H9 (cell line): ENCODE data around the gene PPP2R2B. TPM values are rescaled to one million over a fixed set of nuclear protein-coding genes. Genes with fewer than 3 reads are reported as not detected.

Experiments used
- DNase-seq: peaks from one replicate; pipeline ENCODE4 v3.0.0-alpha.2; 2017
- H2AFZ ChIP-seq: one replicate; pipeline ENCODE4 v1.6.1; 2013; ENCODE audit warnings: mild to moderate bottlenecking, low read length, control low read depth, moderate library complexity
- H2AK5ac ChIP-seq: 2 replicates; pipeline ENCODE4 v1.6.1; 2013; ENCODE audit warnings: low read length, control low read depth, mixed read lengths; ENCODE audit not compliant: insufficient read length
- H2BK120ac ChIP-seq: one replicate; pipeline ENCODE4 v1.6.1; 2013; ENCODE audit warnings: low read depth, mild to moderate bottlenecking, low read length, control low read depth, inconsistent platforms; ENCODE audit not compliant: poor library complexity, severe bottlenecking
- H2BK12ac ChIP-seq: 2 replicates; pipeline ENCODE4 v1.6.1; 2013; ENCODE audit warnings: low read length, control low read depth, mixed read lengths, low read depth; ENCODE audit not compliant: insufficient read length
- H2BK15ac ChIP-seq: 2 replicates; pipeline ENCODE4 v1.6.1; 2013; ENCODE audit warnings: low read depth, low read length, control low read depth
- H2BK20ac ChIP-seq: one replicate; pipeline ENCODE4 v1.6.1; 2013; ENCODE audit warnings: low read depth, mild to moderate bottlenecking, low read length, control low read depth, inconsistent platforms; ENCODE audit not compliant: poor library complexity, severe bottlenecking
- H2BK5ac ChIP-seq: 2 replicates; pipeline ENCODE4 v1.6.1; 2013; ENCODE audit warnings: low read length, control low read depth, mixed read lengths; ENCODE audit not compliant: insufficient read length
- H3K14ac ChIP-seq: 2 replicates; pipeline ENCODE4 v1.6.1; 2013; ENCODE audit warnings: low read length, control low read depth; ENCODE audit not compliant: insufficient read depth
- H3K18ac ChIP-seq: 2 replicates; pipeline ENCODE4 v1.6.1; 2013; ENCODE audit warnings: low read depth, mild to moderate bottlenecking, mixed read lengths, low read length, control low read depth; ENCODE audit not compliant: insufficient read length
- H3K23ac ChIP-seq: 2 replicates; pipeline ENCODE4 v1.6.1; 2013; ENCODE audit warnings: low read length, control low read depth, mixed read lengths, low read depth; ENCODE audit not compliant: insufficient read length
- H3K23me2 ChIP-seq: 2 replicates; pipeline ENCODE4 v1.6.1; 2013; ENCODE audit warnings: low read depth, mild to moderate bottlenecking, mixed read lengths, low read length, control low read depth; ENCODE audit not compliant: insufficient read length, poor library complexity, severe bottlenecking
- H3K27ac ChIP-seq: 2 replicates; pipeline ENCODE4 v1.5.1; 2013; ENCODE audit warnings: low read length, control low read depth, mixed read lengths, low read depth; ENCODE audit not compliant: insufficient read length
- H3K27me3 ChIP-seq: 2 replicates; pipeline ENCODE4 v1.6.1; 2013; ENCODE audit warnings: low read length, control low read depth, inconsistent platforms; ENCODE audit not compliant: insufficient read depth
- H3K4ac ChIP-seq: 2 replicates; pipeline ENCODE4 v1.6.1; 2013; ENCODE audit warnings: low read depth, mild to moderate bottlenecking, control low read depth, inconsistent platforms, low read length, moderate library complexity
- H3K4me1 ChIP-seq: 2 replicates; pipeline ENCODE4 v1.6.1; 2013; ENCODE audit warnings: low read length, control low read depth, inconsistent platforms; ENCODE audit not compliant: insufficient read depth
- H3K4me2 ChIP-seq: 2 replicates; pipeline ENCODE4 v1.6.1; 2013; ENCODE audit warnings: low read length, control low read depth, mixed read lengths; ENCODE audit not compliant: insufficient read length, insufficient read depth
- H3K56ac ChIP-seq: 2 replicates; pipeline ENCODE4 v1.6.1; 2013; ENCODE audit warnings: low read depth, mild to moderate bottlenecking, mixed read lengths, low read length, control low read depth; ENCODE audit not compliant: insufficient read length
- H3K79me1 ChIP-seq: 2 replicates; pipeline ENCODE4 v1.6.1; 2013; ENCODE audit warnings: low read depth, mild to moderate bottlenecking, moderate library complexity, low read length, control low read depth, inconsistent platforms; ENCODE audit not compliant: insufficient read depth, poor library complexity, severe bottlenecking
- H3K79me2 ChIP-seq: 2 replicates; pipeline ENCODE4 v1.6.1; 2013; ENCODE audit warnings: low read length, control low read depth, inconsistent platforms; ENCODE audit not compliant: insufficient read depth
- H3K9ac ChIP-seq: 2 replicates; pipeline ENCODE4 v1.6.1; 2013; ENCODE audit warnings: low read length, control low read depth, mixed read lengths; ENCODE audit not compliant: insufficient read length; ENCODE audit errors: extremely low read depth
- H3K9me3 ChIP-seq: one replicate; pipeline ENCODE4 v1.6.1; 2013; ENCODE audit warnings: low read depth, low read length, inconsistent platforms; ENCODE audit not compliant: control insufficient read depth
- H3T11ph ChIP-seq: one replicate; pipeline ENCODE4 v1.6.1; 2013; ENCODE audit warnings: mild to moderate bottlenecking, low read length, control low read depth, inconsistent platforms
- H4K20me1 ChIP-seq: one replicate; pipeline ENCODE4 v1.6.1; 2013; ENCODE audit not compliant: control insufficient read depth, insufficient read length, insufficient read depth
- H4K5ac ChIP-seq: 2 replicates; pipeline ENCODE4 v1.6.1; 2013; ENCODE audit warnings: low read depth, mild to moderate bottlenecking, mixed read lengths, low read length, control low read depth; ENCODE audit not compliant: insufficient read length
- H4K8ac ChIP-seq: replicated peaks from 2 replicates; pipeline ENCODE4 v1.6.1; 2013; ENCODE audit warnings: low read length, control low read depth, mixed read lengths, low read depth; ENCODE audit not compliant: insufficient read length
- H4K91ac ChIP-seq: 2 replicates; pipeline ENCODE4 v1.6.1; 2013; ENCODE audit warnings: low read depth, mild to moderate bottlenecking, moderate library complexity, mixed read lengths, low read length, control low read depth; ENCODE audit not compliant: insufficient read length
- H3K27ac Mint-ChIP-seq, 3 experiments: 2 replicates in 2 of 3; 3 replicates in 1 of 3; pipeline ENCODE4 v1.8.0; 2020 to 2021; ENCODE audit warnings: mixed read lengths in 3 of 3, mild to moderate bottlenecking in 1 of 3, moderate library complexity in 1 of 3
- H3K27me3 Mint-ChIP-seq: 2 replicates; pipeline ENCODE4 v1.8.0; 2021; ENCODE audit warnings: low read depth, mild to moderate bottlenecking, moderate library complexity, mixed read lengths
- H3K36me3 Mint-ChIP-seq, 3 experiments: 2 replicates in 2 of 3; 3 replicates in 1 of 3; pipeline ENCODE4 v1.8.0; 2020 to 2021; ENCODE audit warnings: low read depth in 3 of 3, mixed read lengths in 3 of 3; ENCODE audit not compliant: insufficient read depth in 1 of 3
- H3K4me1 Mint-ChIP-seq, 2 experiments: 2 replicates each; pipeline ENCODE4 v1.8.0; 2020; ENCODE audit warnings: mixed read lengths in 2 of 2
- H3K4me3 Mint-ChIP-seq, 2 experiments: 2 replicates in 1 of 2; 3 replicates in 1 of 2; pipeline ENCODE4 v1.8.0; 2020 to 2021; ENCODE audit warnings: mild to moderate bottlenecking in 2 of 2, mixed read lengths in 2 of 2, moderate library complexity in 1 of 2
- H3K9me3 Mint-ChIP-seq, 2 experiments: 2 replicates in 1 of 2; 3 replicates in 1 of 2; pipeline ENCODE4 v1.8.0; 2020; ENCODE audit warnings: mild to moderate bottlenecking in 2 of 2, mixed read lengths in 2 of 2, moderate library complexity in 1 of 2
- CTCF ChIP-seq: fragments of 200-600 bp; sonication (generic); conservative IDR thresholded peaks from 3 replicates; pipeline ENCODE4 v1.8.0; 2021; ENCODE audit warnings: antibody characterized with exemption, mild to moderate bottlenecking
- WGBS: extraction: QIAGEN DNeasy Blood & Tissue Kit; methylation state at CpG from one replicate; pipeline ENCODE4 v1.1.7; 2013; ENCODE audit warnings: missing lambda C conversion rate, low lambda C conversion rate, mixed read lengths; ENCODE audit not compliant: insufficient read length; ENCODE audit errors: extremely low coverage; 5-methylcytosine and 5-hydroxymethylcytosine counted together
- total RNA-seq: library from RNA; stranded (reverse); gene quantifications from 2 replicates; pipeline ENCODE4 v1.2.1, GENCODE V29; 2021

PPP2R2B gene
- total RNA-seq, 1 experiment from 2014 or later = 14.3 TPM

GRCh38 chr5:146706321-146706972 is 172.1 kb downstream of the PPP2R2B start:
- no peak overlapping the region for H2BK15ac ChIP-seq
- H3K4me1 Mint-ChIP-seq = peaks cover 3 to 11% of the 10 kb centered on the region in 2 experiments
- H3K23ac ChIP-seq = no peak overlapping the region
- no peaks in the 10 kb centered on the region for H3K27me3 Mint-ChIP-seq
- no peak overlapping the region for H4K91ac ChIP-seq
- no peak overlapping the region for H3K9ac ChIP-seq
- H4K5ac ChIP-seq = no peak overlapping the region
- H3K9me3 Mint-ChIP-seq = no peaks in the 10 kb centered on the region
- no peak overlapping the region for H2AFZ ChIP-seq
- peak; percentile 61 for TF ChIP-seq CTCF
- H3K4me3 Mint-ChIP-seq = no peak overlapping the region
- no peak overlapping the region for H2BK5ac ChIP-seq
- H3K18ac ChIP-seq = no peak overlapping the region
- H3K79me1 ChIP-seq = no peaks in the 10 kb centered on the region
- no peaks in the 10 kb centered on the region for H3K79me2 ChIP-seq
- no peaks in the 10 kb centered on the region for H3K4me1 ChIP-seq
- peak; percentile 71 for DNase-seq
- H3K9me3 ChIP-seq = no peaks in the 10 kb centered on the region
- H3K4me2 ChIP-seq = no peak overlapping the region
- no peak overlapping the region for H4K8ac ChIP-seq
- no peak overlapping the region for H3T11ph ChIP-seq
- H3K27me3 ChIP-seq = no peaks in the 10 kb centered on the region
- H4K20me1 ChIP-seq = no peaks in the 10 kb centered on the region
- no peak overlapping the region for H2BK120ac ChIP-seq
- H3K23me2 ChIP-seq = no peaks in the 10 kb centered on the region
- no peak overlapping the region for H3K56ac ChIP-seq
- H3K27ac ChIP-seq = no peak overlapping the region
- no peak overlapping the region for H3K4ac ChIP-seq
- no peak overlapping the region for H2BK20ac ChIP-seq
- no CpG with 5 or more reads among the region's 32 CpGs for WGBS
- H3K36me3 Mint-ChIP-seq = peaks cover 4 to 9% (median 7%) of the 10 kb centered on the region in 3 experiments; a peak in 6 of 7 replicates
- no peak overlapping the region for H2AK5ac ChIP-seq
- H3K27ac Mint-ChIP-seq = peak overlapping the region in 1 of 3 experiments; percentile 80; a peak in 2 of 7 replicates
- no peak overlapping the region for H3K14ac ChIP-seq
- H2BK12ac ChIP-seq = no peak overlapping the region
